Measurements from ENCODE around the gene OR2T2.
"Not testable (repeated sequence)": the region's sequence is repeated elsewhere in the genome, so short reads cannot be mapped to it uniquely, and the experiment has no call there.

OR2T2 gene

DNA sequence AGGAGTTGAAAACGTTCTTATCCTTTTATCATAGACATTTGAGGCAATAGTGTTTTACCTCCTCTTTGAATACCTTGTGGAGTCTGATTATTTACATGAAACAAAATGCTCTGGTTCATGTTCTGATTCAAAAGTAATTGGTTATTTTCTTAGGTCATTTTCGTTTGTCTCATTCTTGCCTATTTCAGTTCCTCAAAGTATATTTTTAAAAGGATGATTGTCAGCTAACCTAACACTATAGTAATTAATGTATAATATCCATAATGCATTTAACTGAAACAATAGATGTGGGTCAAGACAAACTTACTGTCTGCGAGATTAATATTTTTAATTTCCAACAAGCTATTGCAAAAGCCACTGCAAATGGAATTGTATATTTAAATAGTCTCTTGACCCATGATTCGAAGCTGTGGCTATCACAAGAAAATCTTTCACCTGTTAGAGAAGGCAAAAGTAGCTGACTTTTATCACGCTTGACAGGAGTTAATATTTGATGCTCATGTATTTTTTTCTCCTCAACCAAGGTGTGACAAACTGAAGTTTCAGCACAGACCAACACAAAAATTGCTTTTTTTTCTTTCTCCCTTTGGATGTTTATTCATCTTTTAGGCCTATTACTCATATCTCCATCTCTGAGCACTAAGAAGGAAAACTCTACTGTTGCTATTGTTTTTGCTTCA is 5.2 kb downstream of the OR2T2 start:
- not testable (repeated sequence) for H3K36me3 ChIP-seq (ENCODE audit: control insufficient read depth in 2 of 2, insufficient read depth in 2 of 2, low read length in 2 of 2); H3K4me1 ChIP-seq (ENCODE audit: control insufficient read depth, insufficient read depth, low read length); H3K9me3 ChIP-seq (ENCODE audit: control insufficient read depth in 2 of 2, low read length in 2 of 2); H3K27ac ChIP-seq (ENCODE audit: low read length); H3K9ac ChIP-seq (ENCODE audit: low read length in 2 of 2); H3K4me3 ChIP-seq (ENCODE audit: low read length in 2 of 2); H3K27me3 ChIP-seq (ENCODE audit: control insufficient read depth in 1 of 2, insufficient read depth in 2 of 2, low read length in 2 of 2)

DNA sequence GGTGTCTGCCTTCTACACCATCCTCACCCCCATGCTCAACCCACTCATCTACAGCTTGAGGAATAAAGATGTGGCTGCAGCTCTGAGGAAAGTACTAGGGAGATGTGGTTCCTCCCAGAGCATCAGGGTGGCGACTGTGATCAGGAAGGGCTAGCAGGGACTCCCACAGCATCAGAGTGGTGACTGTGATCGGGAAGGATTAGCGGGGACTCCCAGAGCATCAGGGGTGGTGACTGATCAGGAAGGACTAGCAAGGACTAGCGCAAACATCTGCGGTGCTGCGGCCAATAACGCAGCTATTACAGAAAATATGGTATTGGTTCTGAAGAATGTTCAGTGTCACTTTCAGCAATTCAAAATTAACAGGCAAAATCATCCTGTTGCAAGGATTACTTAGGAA is 8.2 kb downstream of the OR2T2 start:
- not testable (repeated sequence) for H3K9ac ChIP-seq (ENCODE audit: low read length in 2 of 2); H3K9me3 ChIP-seq (ENCODE audit: control insufficient read depth in 2 of 2, low read length in 2 of 2); H3K36me3 ChIP-seq (ENCODE audit: control insufficient read depth in 2 of 2, insufficient read depth in 2 of 2, low read length in 2 of 2); H3K4me3 ChIP-seq (ENCODE audit: low read length in 2 of 2); H3K27me3 ChIP-seq (ENCODE audit: control insufficient read depth in 1 of 2, insufficient read depth in 2 of 2, low read length in 2 of 2); H3K4me1 ChIP-seq (ENCODE audit: control insufficient read depth, insufficient read depth, low read length); H3K27ac ChIP-seq (ENCODE audit: low read length)

DNA sequence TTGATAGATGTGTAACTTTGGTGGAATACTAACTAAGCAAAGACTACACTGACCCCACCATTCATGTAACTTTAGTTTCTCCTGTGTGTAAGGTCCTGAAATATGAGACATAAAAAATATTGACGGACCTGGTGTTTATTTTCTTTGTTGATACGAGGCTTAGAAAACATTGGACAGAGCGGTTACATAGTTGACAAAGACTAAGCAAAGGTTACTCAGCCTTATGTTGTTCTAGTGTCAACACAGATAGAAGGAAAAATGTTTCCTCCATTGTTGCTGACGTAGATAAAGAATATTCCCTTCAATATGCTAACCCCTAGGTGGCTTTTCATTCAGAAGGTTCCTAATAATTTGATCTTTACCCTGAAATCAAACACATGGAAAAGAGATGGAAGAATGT is 9.6 kb downstream of the OR2T2 start:
- H3K36me3 ChIP-seq (ENCODE audit: control insufficient read depth in 2 of 2, insufficient read depth in 2 of 2, low read length in 2 of 2); H3K4me1 ChIP-seq (ENCODE audit: control insufficient read depth, insufficient read depth, low read length); H3K4me3 ChIP-seq (ENCODE audit: low read length in 2 of 2); H3K9ac ChIP-seq (ENCODE audit: low read length in 2 of 2); H3K9me3 ChIP-seq (ENCODE audit: control insufficient read depth in 2 of 2, low read length in 2 of 2); H3K27me3 ChIP-seq (ENCODE audit: control insufficient read depth in 1 of 2, insufficient read depth in 2 of 2, low read length in 2 of 2); H3K27ac ChIP-seq (ENCODE audit: low read length): not testable (repeated sequence)

DNA sequence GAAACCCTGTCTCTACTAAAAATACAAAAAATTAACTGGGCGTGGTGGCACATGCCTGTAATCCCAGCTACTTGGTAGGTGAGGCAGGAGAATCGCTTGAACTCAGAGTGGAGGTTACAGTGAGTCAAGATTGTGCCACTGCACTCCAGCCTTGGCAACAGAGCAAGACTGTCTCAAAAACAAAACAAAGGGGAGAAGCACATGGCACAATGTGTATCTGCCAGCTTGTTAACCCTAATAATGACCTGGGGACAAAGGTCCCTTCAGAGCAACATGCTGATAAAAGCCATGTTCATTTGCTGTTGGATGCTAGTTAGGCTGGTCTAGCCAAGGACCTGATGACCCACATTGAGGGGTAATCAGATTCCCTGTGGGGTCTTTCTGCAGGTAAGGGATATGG is 11.2 kb downstream of the OR2T2 start:
- not testable (repeated sequence) for H3K4me3 ChIP-seq (ENCODE audit: low read length in 2 of 2); H3K4me1 ChIP-seq (ENCODE audit: control insufficient read depth, insufficient read depth, low read length); H3K27ac ChIP-seq (ENCODE audit: low read length); H3K27me3 ChIP-seq (ENCODE audit: control insufficient read depth in 1 of 2, insufficient read depth in 2 of 2, low read length in 2 of 2); H3K9ac ChIP-seq (ENCODE audit: low read length in 2 of 2); H3K36me3 ChIP-seq (ENCODE audit: control insufficient read depth in 2 of 2, insufficient read depth in 2 of 2, low read length in 2 of 2); H3K9me3 ChIP-seq (ENCODE audit: control insufficient read depth in 2 of 2, low read length in 2 of 2)

DNA sequence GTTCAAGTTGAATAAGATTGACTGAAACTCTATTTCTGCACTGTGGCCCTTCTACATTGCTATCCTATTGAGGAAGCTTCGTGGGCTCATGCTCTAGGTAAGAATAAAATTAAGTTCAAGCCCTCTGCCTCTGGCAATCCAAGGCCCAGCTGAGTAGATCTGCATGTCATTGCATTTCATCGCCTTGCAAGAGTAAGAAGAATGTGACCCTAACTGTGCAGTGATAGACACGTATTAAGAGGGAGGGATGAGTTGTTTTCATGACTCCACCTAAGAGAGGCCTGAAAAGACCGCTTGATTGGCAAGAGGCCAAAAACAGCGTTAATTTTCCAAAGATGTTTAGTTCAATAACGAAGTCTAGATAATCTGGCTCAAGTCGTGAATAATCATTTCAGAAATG is 13.7 kb downstream of the OR2T2 start:
- H3K9me3 ChIP-seq (ENCODE audit: control insufficient read depth in 2 of 2, low read length in 2 of 2); H3K9ac ChIP-seq (ENCODE audit: low read length in 2 of 2); H3K36me3 ChIP-seq (ENCODE audit: control insufficient read depth in 2 of 2, insufficient read depth in 2 of 2, low read length in 2 of 2); H3K4me3 ChIP-seq (ENCODE audit: low read length in 2 of 2); H3K27me3 ChIP-seq (ENCODE audit: control insufficient read depth in 1 of 2, insufficient read depth in 2 of 2, low read length in 2 of 2); H3K27ac ChIP-seq (ENCODE audit: low read length); H3K4me1 ChIP-seq (ENCODE audit: control insufficient read depth, insufficient read depth, low read length): not testable (repeated sequence)

DNA sequence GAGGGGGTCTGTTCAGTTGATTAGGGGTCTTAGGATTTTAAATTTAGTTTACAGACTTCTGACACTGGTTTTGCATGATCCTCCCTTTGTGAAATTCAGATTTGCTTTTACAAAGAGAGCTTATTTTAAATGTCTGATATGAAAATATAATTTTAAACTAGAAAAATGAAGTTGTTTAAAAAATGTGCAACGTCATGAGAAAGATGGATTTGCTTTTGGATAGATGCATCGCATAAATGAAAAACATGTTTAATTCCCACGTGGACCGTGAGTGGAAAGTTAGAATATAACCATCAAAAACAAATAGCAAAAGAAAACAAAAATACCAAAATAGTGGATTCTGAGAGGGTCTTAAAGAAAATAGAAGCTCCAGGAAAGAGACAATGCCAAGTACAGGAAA is 25.7 kb downstream of the OR2T2 start:
- Histone ChIP-seq H3K27me3 (ENCODE audit: control insufficient read depth in 1 of 2, insufficient read depth in 2 of 2, low read length in 2 of 2) (no peaks in the 10 kb centered on the region), H3K9ac (ENCODE audit: low read length in 2 of 2) (no peak overlapping the region), H3K36me3 (ENCODE audit: control insufficient read depth in 2 of 2, insufficient read depth in 2 of 2, low read length in 2 of 2) (no peaks in the 10 kb centered on the region), H3K9me3 (ENCODE audit: control insufficient read depth in 2 of 2, low read length in 2 of 2) (no peaks in the 10 kb centered on the region), H3K4me1 (ENCODE audit: control insufficient read depth, insufficient read depth, low read length) (no peaks in the 10 kb centered on the region), H3K4me3 (ENCODE audit: low read length in 2 of 2) (no peak overlapping the region), H3K27ac (ENCODE audit: low read length) (no peak overlapping the region)

DNA sequence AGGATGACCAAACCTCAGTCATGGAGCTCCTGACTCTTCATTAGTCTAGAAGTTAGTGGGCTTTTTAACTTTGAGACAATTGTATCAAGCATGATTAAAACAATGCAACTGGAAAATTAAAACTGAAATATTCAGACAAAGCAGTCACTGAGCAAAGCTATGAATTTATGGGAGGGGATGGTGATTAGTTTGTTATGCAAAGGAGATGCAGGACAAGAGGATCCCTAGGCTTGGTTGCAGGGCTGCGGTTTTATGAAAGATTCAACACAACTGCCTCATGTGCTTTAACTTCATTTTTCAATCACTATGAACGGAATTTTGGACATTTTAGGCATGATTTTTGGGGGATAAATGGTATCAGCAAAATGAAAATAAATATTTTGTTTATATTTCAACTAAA is 26.7 kb downstream of the OR2T2 start:
- not testable (repeated sequence) for H3K27me3 ChIP-seq (ENCODE audit: control insufficient read depth in 1 of 2, insufficient read depth in 2 of 2, low read length in 2 of 2); H3K27ac ChIP-seq (ENCODE audit: low read length); H3K36me3 ChIP-seq (ENCODE audit: control insufficient read depth in 2 of 2, insufficient read depth in 2 of 2, low read length in 2 of 2); H3K9me3 ChIP-seq (ENCODE audit: control insufficient read depth in 2 of 2, low read length in 2 of 2); H3K4me1 ChIP-seq (ENCODE audit: control insufficient read depth, insufficient read depth, low read length); H3K4me3 ChIP-seq (ENCODE audit: low read length in 2 of 2); H3K9ac ChIP-seq (ENCODE audit: low read length in 2 of 2)

DNA sequence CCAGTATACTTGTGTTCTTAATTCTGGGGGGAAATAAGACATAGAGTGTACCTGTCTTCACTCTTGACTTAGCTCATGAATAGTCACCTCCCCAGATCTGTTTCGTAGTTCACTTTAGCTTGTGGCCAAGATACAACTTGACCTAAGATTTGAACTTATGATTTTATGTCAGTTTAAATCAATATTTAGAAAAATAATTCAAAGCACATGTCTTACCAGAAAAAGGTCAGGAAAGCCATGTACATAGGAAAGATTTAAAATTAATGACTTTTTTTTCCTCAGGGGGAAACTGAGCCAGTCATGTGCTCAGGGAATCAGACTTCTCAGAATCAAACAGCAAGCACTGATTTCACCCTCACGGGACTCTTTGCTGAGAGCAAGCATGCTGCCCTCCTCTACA is 27.6 kb downstream of the OR2T2 start, which contains the start of gene OR2T3:
TSS of gene OR2T3 (plus strand) at position 301 of the 400 bp plus-strand sequence. CDS start at position 301, 0 bp downstream.
- not testable (repeated sequence) for H3K4me3 ChIP-seq (ENCODE audit: low read length in 2 of 2); H3K9me3 ChIP-seq (ENCODE audit: control insufficient read depth in 2 of 2, low read length in 2 of 2); H3K36me3 ChIP-seq (ENCODE audit: control insufficient read depth in 2 of 2, insufficient read depth in 2 of 2, low read length in 2 of 2); H3K27me3 ChIP-seq (ENCODE audit: control insufficient read depth in 1 of 2, insufficient read depth in 2 of 2, low read length in 2 of 2); H3K9ac ChIP-seq (ENCODE audit: low read length in 2 of 2); H3K27ac ChIP-seq (ENCODE audit: low read length); H3K4me1 ChIP-seq (ENCODE audit: control insufficient read depth, insufficient read depth, low read length)

DNA sequence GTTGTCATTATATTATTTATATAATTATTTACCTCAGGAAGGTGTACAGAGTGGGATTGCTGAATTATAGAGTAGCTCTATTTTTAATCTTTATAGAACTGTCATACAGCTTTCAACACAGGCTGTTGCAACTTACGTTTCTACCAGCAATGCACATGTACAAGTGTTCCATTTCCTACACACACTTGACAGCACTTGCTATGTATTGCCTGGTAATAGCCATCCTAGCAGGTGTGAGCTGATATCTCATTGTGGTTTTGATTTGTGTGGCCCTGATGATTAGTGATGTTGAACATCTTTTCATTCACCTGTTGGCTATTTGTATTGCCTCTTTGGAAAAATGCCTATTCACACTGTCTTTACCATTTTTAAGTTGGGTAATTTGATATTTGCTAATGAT is 30.2 kb downstream of the OR2T2 start:
- not testable (repeated sequence) for H3K27me3 ChIP-seq (ENCODE audit: control insufficient read depth in 1 of 2, insufficient read depth in 2 of 2, low read length in 2 of 2); H3K9me3 ChIP-seq (ENCODE audit: control insufficient read depth in 2 of 2, low read length in 2 of 2); H3K36me3 ChIP-seq (ENCODE audit: control insufficient read depth in 2 of 2, insufficient read depth in 2 of 2, low read length in 2 of 2); H3K4me3 ChIP-seq (ENCODE audit: low read length in 2 of 2); H3K27ac ChIP-seq (ENCODE audit: low read length); H3K9ac ChIP-seq (ENCODE audit: low read length in 2 of 2); H3K4me1 ChIP-seq (ENCODE audit: control insufficient read depth, insufficient read depth, low read length)

DNA sequence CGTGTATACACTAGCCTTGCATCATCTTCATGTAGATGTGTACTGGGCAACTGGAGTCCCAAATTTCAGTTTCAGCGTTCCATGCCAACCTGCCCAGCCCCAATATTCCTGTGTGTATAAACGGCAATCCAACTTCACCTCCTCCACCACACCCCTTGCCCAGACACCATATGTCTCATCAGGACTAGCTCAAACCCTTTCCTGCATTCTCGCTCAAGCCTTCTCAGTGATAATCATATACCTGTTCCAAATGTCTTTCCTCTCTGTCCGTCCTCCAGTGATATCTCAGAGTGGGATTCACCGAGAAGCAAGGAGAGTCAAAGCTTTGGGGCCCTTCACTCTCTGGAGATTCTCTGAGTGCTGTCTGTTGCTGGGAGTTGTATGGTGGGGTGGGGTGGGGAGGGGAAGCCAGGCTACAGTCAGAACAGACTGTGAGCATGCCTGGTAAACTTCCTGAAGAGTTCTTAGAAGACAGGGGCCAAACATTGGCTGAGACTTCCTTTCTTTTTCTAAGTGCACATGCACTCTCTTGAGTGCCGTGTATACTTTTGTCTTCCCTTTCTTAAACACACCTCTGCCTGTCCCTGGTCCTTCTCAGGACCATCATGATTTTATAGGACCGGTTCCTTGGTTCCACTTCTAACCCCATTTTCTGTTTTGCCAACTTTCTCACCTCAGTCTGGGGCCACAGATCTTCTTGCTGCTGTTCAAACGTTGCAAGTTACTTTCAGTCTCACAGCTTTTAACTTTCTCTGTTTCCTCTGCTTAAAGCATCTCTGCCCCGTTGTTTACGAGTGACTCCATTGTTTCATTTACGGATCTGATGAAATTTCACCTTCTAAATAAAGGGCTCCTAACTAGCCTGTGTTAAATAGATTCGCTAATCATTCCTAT is 36.5 kb downstream of the OR2T2 start:
- not testable (repeated sequence) for H3K27ac ChIP-seq (ENCODE audit: low read length); H3K9me3 ChIP-seq (ENCODE audit: control insufficient read depth in 2 of 2, low read length in 2 of 2); H3K9ac ChIP-seq (ENCODE audit: low read length in 2 of 2); H3K36me3 ChIP-seq (ENCODE audit: control insufficient read depth in 2 of 2, insufficient read depth in 2 of 2, low read length in 2 of 2); H3K4me1 ChIP-seq (ENCODE audit: control insufficient read depth, insufficient read depth, low read length); H3K4me3 ChIP-seq (ENCODE audit: low read length in 2 of 2); H3K27me3 ChIP-seq (ENCODE audit: control insufficient read depth in 1 of 2, insufficient read depth in 2 of 2, low read length in 2 of 2)

DNA sequence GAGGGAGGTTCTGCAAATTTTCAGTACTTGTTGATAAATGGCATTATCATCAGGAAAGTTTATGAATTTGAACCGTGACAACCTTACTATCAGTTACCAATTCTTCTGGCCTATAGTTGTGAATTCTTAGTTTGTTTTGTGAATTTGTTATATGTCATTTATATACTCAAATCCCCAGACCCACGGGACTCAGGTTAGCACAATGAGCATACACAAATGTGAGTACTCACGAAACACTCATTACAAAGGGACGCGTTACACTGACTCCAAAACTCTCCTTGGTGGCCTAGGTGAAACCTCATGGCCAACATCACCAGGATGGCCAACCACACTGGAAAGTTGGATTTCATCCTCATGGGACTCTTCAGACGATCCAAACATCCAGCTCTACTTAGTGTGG is 42.9 kb downstream of the OR2T2 start, which contains the start of gene OR2T5:
TSS of gene OR2T5 (plus strand) at position 301 of the 400 bp plus-strand sequence. CDS start at position 301, 0 bp downstream.
- H3K4me1 ChIP-seq (ENCODE audit: control insufficient read depth, insufficient read depth, low read length); H3K27ac ChIP-seq (ENCODE audit: low read length); H3K27me3 ChIP-seq (ENCODE audit: control insufficient read depth in 1 of 2, insufficient read depth in 2 of 2, low read length in 2 of 2); H3K9ac ChIP-seq (ENCODE audit: low read length in 2 of 2); H3K4me3 ChIP-seq (ENCODE audit: low read length in 2 of 2); H3K36me3 ChIP-seq (ENCODE audit: control insufficient read depth in 2 of 2, insufficient read depth in 2 of 2, low read length in 2 of 2); H3K9me3 ChIP-seq (ENCODE audit: control insufficient read depth in 2 of 2, low read length in 2 of 2): not testable (repeated sequence)
